ENCODE results near the gene GHDC.
"Not testable (repeated sequence)": the region's sequence is repeated elsewhere in the genome, so short reads cannot be mapped to it uniquely, and the experiment has no call there.

GHDC gene

GRCh38 chr17:42180922-42181850 is 13.1 kb downstream of the GHDC start, which contains the start of gene KCNH4:
Gene KCNH4 (minus strand): TSS chr17:42181142. CDS start chr17:42180945, 197 bp downstream.
- peak; percentile 92 for DNase-seq

- DNase-seq = no peak
Observed at GRCh38 chr17:42180411-42180921, 13.8 kb downstream of the GHDC start.

- no peak for DNase-seq
Observed at GRCh38 chr17:42179911-42180410, 14.3 kb downstream of the GHDC start.

GRCh38 chr17:42179335-42179734 is 15.0 kb downstream of the GHDC start:
- DNase-seq = no peak

- peak; percentile 35 for DNase-seq
Observed at GRCh38 chr17:42178817-42179216, 15.5 kb downstream of the GHDC start.

GRCh38 chr17:42177684-42178083 is 16.6 kb downstream of the GHDC start:
- no peak for DNase-seq

GRCh38 chr17:42174126-42174783 is 20.0 kb downstream of the GHDC start:
- DNase-seq = no peak

GRCh38 chr17:42171831-42172230 is 22.5 kb downstream of the GHDC start:
- DNase-seq = no peak

- DNase-seq = no peak
Observed at GRCh38 chr17:42169351-42169750, 24.9 kb downstream of the GHDC start.

- no peak for DNase-seq
Observed at GRCh38 chr17:42167807-42168206, 26.5 kb downstream of the GHDC start.

GRCh38 chr17:42166196-42166763 is 28.0 kb downstream of the GHDC start:
- DNase-seq = no peak

- DNase-seq = no peak
Observed at GRCh38 chr17:42165751-42166150, 28.5 kb downstream of the GHDC start.

- DNase-seq = no peak
Observed at GRCh38 chr17:42163696-42164407, 30.4 kb downstream of the GHDC start.

GRCh38 chr17:42163113-42163512 is 31.2 kb downstream of the GHDC start:
- peak; percentile 70 for DNase-seq

GRCh38 chr17:42160531-42160910 is 33.8 kb downstream of the GHDC start:
- no peak for DNase-seq

- no peak for DNase-seq
Observed at GRCh38 chr17:42159796-42160530, 34.3 kb downstream of the GHDC start.

- no peak for DNase-seq
Observed at GRCh38 chr17:42155614-42156045, 38.7 kb downstream of the GHDC start.

GRCh38 chr17:42153919-42154742 is 40.2 kb downstream of the GHDC start:
- DNase-seq = peak; percentile 8

GRCh38 chr17:42146911-42147607 is 47.2 kb downstream of the GHDC start:
- no peak for DNase-seq

- DNase-seq = not testable (repeated sequence)
Observed at GRCh38 chr17:42143138-42143537, 51.2 kb downstream of the GHDC start.

Measured in activated CD4-positive, alpha-beta T cell treated with anti-CD3 and anti-CD28 coated beads, Interleukin-10, Interleukin-2, amounts not matched to agents 100 ng/mL and 50 ng/mL, durations not matched to agents 16 hours and 8 hours (primary cell).